Transverse colon (tissue), 3 donors: ENCODE results near the gene KAZN.

Source experiments
- CTCF ChIP-seq, 5 experiments: fragments of 200-600 bp in 3 of 5; fragments of 450-650 bp in 2 of 5; sonication (generic) in 3 of 5; IDR thresholded peaks; 1 replicate in 2 of 5; 2 replicates in 3 of 5; pipeline ENCODE4 v1.5.1; 2016 to 2017; ENCODE audit warnings: antibody characterized with exemption in 5 of 5, inconsistent platforms in 3 of 5, mild to moderate bottlenecking in 2 of 5, moderate library complexity in 1 of 5
- EP300 ChIP-seq: sonication (generic); formaldehyde crosslinking; IDR thresholded peaks from one replicate; pipeline ENCODE4 v1.6.1; 2017; ENCODE audit warnings: antibody characterized with exemption, low read depth
- POLR2A ChIP-seq: fragments of 450-650 bp; IDR thresholded peaks from one replicate; pipeline ENCODE4 v1.6.1; 2016; ENCODE audit warnings: antibody characterized with exemption, mild to moderate bottlenecking, moderate library complexity

GRCh38 chr1:14944471-14944985 is 346.0 kb downstream of the KAZN start:
- no peak for TF ChIP-seq POLR2A
- TF ChIP-seq CTCF (IDR thresholded peaks at IDR 0.05), result no peak
- TF ChIP-seq EP300, result no peak
